ENCODE data around the gene ACSM3.
"Not testable (repeated sequence)": the region's sequence is repeated elsewhere in the genome, so short reads cannot be mapped to it uniquely, and the experiment has no call there.

The ACSM3 gene

GRCh38 chr16:20750558-20750957, 13.3 kb upstream of the ACSM3 start:
- intact Hi-C loops (cut with DNase I), result no loop called here
- DNase-seq, result no peak

GRCh38 chr16:20753727-20754126, 10.1 kb upstream of the ACSM3 start:
- intact Hi-C loops (cut with DNase I), result no loop called here
- no peak for DNase-seq

DNA sequence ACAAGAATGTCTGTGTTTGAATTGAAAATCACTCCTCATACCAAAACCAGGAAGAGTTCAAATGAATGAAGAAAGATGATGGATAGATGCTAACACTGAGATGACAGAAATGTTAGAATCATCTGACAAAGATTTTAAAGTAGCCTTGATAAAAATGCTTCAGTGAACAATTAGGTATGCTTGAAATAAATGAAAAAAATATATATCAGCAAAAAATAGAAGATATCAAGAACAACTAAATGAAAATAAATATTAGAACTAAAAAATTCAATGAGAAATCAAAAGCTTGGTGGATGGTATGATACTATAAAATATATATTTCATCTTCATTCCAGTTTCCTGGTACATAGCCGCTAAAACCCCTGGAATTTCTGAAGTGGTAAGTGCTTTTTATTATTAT, 8.6 kb upstream of the ACSM3 start:
- intact Hi-C loops (cut with DNase I), result no loop called here
- no peak for DNase-seq

GRCh38 chr16:20755799-20756198, 8.0 kb upstream of the ACSM3 start:
- DNase-seq; intact Hi-C loops (cut with DNase I): not testable (repeated sequence)

- intact Hi-C loops (cut with DNase I), result no loop called here
Measured at GRCh38 chr16:20760346-20760745, 3.5 kb upstream of the ACSM3 start.

GRCh38 chr16:20761175-20761574, 2.6 kb upstream of the ACSM3 start:
- no peak for DNase-seq
- intact Hi-C loops (cut with DNase I), result no loop called here

More at GRCh38 chr16:20760346-20760745, 3.5 kb upstream of the ACSM3 start:
- DNase-seq, result no peak

DNA sequence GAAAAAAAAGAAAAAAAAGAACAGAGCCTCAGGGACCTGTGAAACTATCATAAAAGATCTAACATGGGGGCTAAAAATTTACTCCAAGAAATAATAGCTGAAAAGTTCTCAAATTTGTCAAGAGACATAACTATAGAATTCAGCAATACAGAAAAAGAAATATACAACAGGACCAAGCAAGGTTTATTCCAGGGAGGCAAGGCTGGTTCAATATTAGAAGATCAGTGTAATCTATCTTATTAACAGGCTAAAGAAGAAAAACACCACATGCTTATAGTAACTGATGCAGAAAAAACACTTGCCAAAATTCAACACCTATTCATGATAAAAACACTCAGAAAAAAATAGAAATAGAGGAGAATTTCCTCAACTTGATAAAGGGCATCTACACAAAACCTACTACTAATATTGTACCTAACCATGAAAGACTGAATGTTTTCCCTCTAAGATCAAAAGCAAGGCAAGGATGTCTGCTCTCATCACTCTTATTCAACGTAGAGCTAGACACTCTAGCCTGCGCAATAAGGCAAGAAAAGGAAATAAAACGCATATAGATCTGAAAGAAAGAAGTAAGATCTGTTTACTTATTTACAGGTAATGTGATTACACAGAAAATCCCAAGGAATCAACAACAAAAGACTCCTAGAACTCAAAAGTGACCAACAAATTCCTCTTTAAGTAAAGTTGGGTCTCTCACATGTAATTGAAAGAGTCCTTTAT, 1.2 kb upstream of the ACSM3 start:
- intact Hi-C loops (cut with DNase I), result no loop called here
- no peak for DNase-seq

DNA sequence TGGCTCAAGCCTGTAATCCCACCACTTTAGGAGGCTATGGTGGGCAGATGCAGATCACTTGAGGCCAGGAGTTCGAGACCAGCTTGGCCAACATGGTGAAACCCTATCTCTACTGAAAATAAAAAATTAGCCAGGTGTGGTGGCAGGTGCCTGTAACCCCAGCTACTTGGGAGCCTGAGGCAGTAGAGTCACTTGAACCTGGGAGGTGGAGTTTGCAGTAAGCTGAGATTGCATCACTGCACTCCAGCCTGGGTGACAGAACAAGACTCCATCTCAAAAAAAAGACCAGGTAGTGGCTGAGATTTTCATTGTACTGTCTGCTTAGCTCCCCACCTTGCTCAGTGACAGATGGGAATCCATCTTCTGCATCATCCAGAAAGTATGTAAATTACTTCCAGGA, 634 bp downstream of the ACSM3 start:
- DNase-seq; intact Hi-C loops (cut with DNase I): not testable (repeated sequence)

- DNase-seq, result no peak
- intact Hi-C loops (cut with DNase I), result no loop called here
Measured at GRCh38 chr16:20765732-20766131, 1.9 kb downstream of the ACSM3 start.

DNA sequence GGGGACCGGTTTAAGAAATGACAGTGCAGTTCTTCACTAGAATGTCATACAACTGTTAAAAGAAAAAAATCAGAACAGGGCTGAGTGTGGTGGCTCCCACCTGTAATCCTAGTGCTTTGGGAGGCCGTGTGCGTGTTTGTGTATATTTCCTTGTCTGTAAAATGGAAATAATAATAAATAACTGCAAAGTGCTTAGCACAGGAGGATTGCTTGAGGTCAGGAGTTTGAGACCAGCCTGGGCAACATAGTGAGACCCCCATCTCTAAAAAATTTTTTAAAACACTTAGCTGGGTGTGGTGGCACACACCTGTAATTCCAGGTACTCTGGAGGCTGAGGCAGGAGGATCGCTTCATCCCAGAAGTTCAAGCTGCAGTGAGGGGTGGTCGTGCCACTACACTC, 2.5 kb downstream of the ACSM3 start:
- DNase-seq, result no peak

DNA sequence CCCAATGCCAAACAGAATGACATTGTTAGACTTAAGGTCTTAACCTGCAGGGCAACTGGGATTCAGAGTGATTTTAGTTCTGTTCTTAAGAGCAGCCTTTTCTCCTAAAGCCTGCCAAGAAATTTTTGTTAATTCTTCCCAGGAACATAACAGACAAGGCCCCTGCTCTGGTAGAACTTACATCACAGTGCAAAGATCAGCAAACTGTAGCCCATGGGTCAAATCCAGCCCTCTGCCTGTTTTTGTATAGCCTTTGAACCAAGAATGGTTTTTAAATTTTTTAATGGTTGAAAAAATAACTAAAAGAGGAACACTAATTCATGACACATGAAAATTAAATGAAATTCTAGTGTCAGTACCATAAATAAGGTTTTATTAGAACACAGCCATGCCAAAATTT, 3.8 kb downstream of the ACSM3 start:
- DNase-seq, result no peak
- intact Hi-C loops (cut with DNase I), result no loop called here

More for the DNA sequence above, 2.5 kb downstream of the ACSM3 start:
- intact Hi-C loops (cut with DNase I), result no loop called here

DNA sequence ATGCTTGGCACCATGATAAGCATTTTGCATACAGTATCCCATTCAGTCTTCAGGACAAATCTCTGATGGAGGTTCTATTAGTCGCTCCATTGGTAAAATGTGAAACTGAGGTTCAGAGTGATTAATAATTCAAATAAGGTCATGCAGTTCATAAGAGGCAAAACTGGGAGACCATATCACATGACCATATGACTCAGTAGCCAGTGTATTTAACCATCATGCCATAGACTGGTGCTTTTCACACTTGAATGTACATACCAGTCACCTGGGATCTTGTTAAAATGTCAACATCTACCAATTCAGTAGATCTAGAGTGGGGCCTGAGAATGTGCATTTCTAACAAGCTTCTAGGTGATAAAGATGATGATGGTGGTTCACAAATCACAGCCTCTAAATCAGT, 4.3 kb downstream of the ACSM3 start:
- DNase-seq, result no peak

GRCh38 chr16:20768818-20769217, 5.0 kb downstream of the ACSM3 start:
- intact Hi-C loops (cut with DNase I), result no loop called here
- no peak for DNase-seq

More for the DNA sequence above, 4.3 kb downstream of the ACSM3 start:
- intact Hi-C loops (cut with DNase I), result no loop called here

GRCh38 chr16:20773679-20774078, 9.9 kb downstream of the ACSM3 start:
- DNase-seq, result no peak
- intact Hi-C loops (cut with DNase I), result no loop called here

GRCh38 chr16:20774703-20775362, 11.0 kb downstream of the ACSM3 start:
- intact Hi-C loops (cut with DNase I), result no loop called here
- peak in 25 of 42 donors; percentile 5 to 57 (median 18) for DNase-seq

- DNase-seq, result no peak
Measured at GRCh38 chr16:20781697-20782096, 17.9 kb downstream of the ACSM3 start.

GRCh38 chr16:20782470-20782869, 18.7 kb downstream of the ACSM3 start:
- no peak for DNase-seq
- intact Hi-C loops (cut with DNase I), result no loop called here

More at GRCh38 chr16:20781697-20782096, 17.9 kb downstream of the ACSM3 start:
- intact Hi-C loops (cut with DNase I), result no loop called here

- DNase-seq, result no peak
- intact Hi-C loops (cut with DNase I), result no loop called here
Measured at GRCh38 chr16:20784204-20784603, 20.4 kb downstream of the ACSM3 start.

- no peak for DNase-seq
- intact Hi-C loops (cut with DNase I), result no loop called here
Measured at GRCh38 chr16:20789130-20789529, 25.3 kb downstream of the ACSM3 start.

- no peak for DNase-seq
- intact Hi-C loops (cut with DNase I), result no loop called here
Measured at GRCh38 chr16:20791923-20792612, 28.3 kb downstream of the ACSM3 start.
